Activated B cell treated with CpG ODN at 0.5 μM for 24 hours (primary cell): ENCODE results near the gene PADI2. TPM values are rescaled to one million over a fixed set of nuclear protein-coding genes. Genes with fewer than 3 reads are reported as not detected.

Experiments used
- ATAC-seq: fragments of 200-7000 bp; cut with Tn5 transposase; one replicate; pipeline ENCODE4 v1.10.0; 2021; ENCODE audit warnings: low read depth, mild to moderate bottlenecking, moderate library complexity
- CTCF ChIA-PET: fragments of 350-600 bp; sonication (Branson Sonifier 250); formaldehyde crosslinking; loops from one replicate; lab custom pipeline; 2021; ENCODE audit warnings: antibody characterized with exemption; lab: Charles Lee
- POLR2A ChIA-PET: fragments of 350-600 bp; sonication (Branson Sonifier 250); formaldehyde crosslinking; loops from one replicate; lab custom pipeline; 2021; ENCODE audit warnings: antibody characterized with exemption; lab: Charles Lee
- DNase-seq: peaks from one replicate; pipeline ENCODE4 v3.0.0; 2022
- H3K27ac Mint-ChIP-seq: one replicate; pipeline ENCODE4 v1.8.0; 2020; ENCODE audit warnings: mixed read lengths
- H3K27me3 Mint-ChIP-seq: one replicate; pipeline ENCODE4 v1.8.0; 2021; ENCODE audit warnings: mixed read lengths
- H3K36me3 Mint-ChIP-seq: one replicate; pipeline ENCODE4 v1.8.0; 2021; ENCODE audit warnings: low read depth, mixed read lengths
- H3K4me1 Mint-ChIP-seq: one replicate; pipeline ENCODE4 v1.8.0; 2021; ENCODE audit warnings: mixed read lengths
- H3K4me3 Mint-ChIP-seq: one replicate; pipeline ENCODE4 v1.8.0; 2020; ENCODE audit warnings: mild to moderate bottlenecking, mixed read lengths
- H3K9me3 Mint-ChIP-seq: one replicate; pipeline ENCODE4 v1.8.0; 2020; ENCODE audit warnings: mixed read lengths
- CTCF ChIP-seq: fragments of 200-600 bp; IDR thresholded peaks from one replicate; pipeline ENCODE4 v1.8.0; 2022; ENCODE audit warnings: antibody characterized with exemption, mild to moderate bottlenecking
- intact Hi-C: fragments of 100-400 bp; cut with micrococcal nuclease; formaldehyde crosslinking; loops from one replicate; pipeline ENCODE4 v1.15.1; 2024
- total RNA-seq: library from RNA; stranded (reverse); gene quantifications from 2 replicates; pipeline ENCODE4 v1.2.3, GENCODE V29; 2022

Gene PADI2
- total RNA-seq, 1 donor from 2014 or later = 7.2 TPM

DNA sequence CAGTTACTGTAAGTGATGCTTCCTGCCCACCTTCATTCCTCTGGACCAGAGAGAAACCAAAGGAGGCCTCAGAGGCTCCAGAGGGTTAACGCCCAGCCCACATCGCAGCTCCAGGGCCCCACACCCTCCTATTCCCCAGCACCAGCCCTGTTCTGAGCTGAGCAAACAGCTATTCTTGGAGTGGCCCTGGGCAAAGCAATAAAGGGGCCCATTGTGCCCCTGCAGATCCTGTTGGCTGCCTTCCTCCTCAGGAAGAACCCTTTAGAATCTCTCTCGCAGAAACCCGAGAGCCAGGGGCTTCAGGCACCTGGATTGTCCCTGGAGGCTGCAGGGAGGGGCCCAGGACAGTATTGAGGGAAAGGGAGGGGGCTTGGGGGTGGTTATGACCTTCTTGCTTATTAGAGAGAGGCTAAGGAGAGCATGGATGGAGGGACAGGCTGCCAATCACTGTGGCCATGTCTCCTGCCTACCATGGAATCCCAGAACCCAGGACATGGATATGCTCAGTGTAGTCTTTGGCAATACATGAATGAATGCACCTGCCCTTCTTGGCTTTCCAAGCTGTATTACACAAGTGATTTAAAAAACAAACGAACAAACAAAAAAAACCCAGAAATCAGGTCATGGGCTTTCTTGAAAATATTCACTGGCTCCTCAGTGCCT is 9.2 kb downstream of the PADI2 start:
- ATAC-seq (no peak), DNase-seq (no peak)
- no peak for TF ChIP-seq CTCF
- intact Hi-C loops = no loop called here
- Mint-ChIP-seq H3K4me3 (no peak overlapping the region), H3K27ac (no peak overlapping the region), H3K36me3 (no peaks in the 10 kb centered on the region), H3K9me3 (no peaks in the 10 kb centered on the region), H3K4me1 (no peaks in the 10 kb centered on the region), H3K27me3 (peaks cover 1% of the 10 kb centered on the region)
- CTCF ChIA-PET = no interaction called here
- POLR2A ChIA-PET = no interaction called here

- Mint-ChIP-seq H3K9me3 (no peaks in the 10 kb centered on the region), H3K4me3 (no peak overlapping the region), H3K4me1 (no peaks in the 10 kb centered on the region), H3K27me3 (peaks cover 1% of the 10 kb centered on the region), H3K27ac (no peak overlapping the region), H3K36me3 (no peaks in the 10 kb centered on the region)
- TF ChIP-seq CTCF = no peak
- no peak for ATAC-seq
- ChIA-PET POLR2A (no interaction called here), CTCF (no interaction called here)
- no peak for DNase-seq
- intact Hi-C loops = no loop called here
Measured at GRCh38 chr1:17108786-17109185, 10.5 kb downstream of the PADI2 start.

DNA sequence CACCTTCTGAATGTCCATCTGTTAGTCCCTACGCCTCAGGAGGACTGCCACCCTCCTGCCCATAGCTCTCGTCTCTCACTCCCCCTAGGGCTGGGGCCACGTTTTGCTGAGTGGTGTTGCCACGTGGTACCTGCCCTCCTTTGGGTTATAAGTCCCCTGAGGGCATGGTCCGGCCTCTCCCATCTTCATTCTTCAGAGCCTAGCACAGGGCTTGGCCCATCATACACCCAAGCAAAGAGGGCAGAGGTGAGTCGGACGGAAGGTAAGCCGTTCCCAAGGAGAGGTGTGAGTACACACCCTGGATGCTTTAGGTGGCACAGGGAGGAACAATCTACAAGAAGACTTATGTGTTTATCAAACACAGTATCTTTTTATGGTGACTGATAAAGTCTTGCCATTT is 10.9 kb downstream of the PADI2 start:
- ATAC-seq (no peak), DNase-seq (no peak)
- TF ChIP-seq CTCF = no peak
- ChIA-PET CTCF (no interaction called here), POLR2A (no interaction called here)
- H3K27me3 Mint-ChIP-seq = peaks cover 1% of the 10 kb centered on the region
- no peaks in the 10 kb centered on the region for H3K9me3 Mint-ChIP-seq
- H3K4me3 Mint-ChIP-seq = no peak overlapping the region
- no peak overlapping the region for H3K27ac Mint-ChIP-seq
- no peaks in the 10 kb centered on the region for H3K4me1 Mint-ChIP-seq
- intact Hi-C loops = no loop called here
- H3K36me3 Mint-ChIP-seq = no peaks in the 10 kb centered on the region

- no peak overlapping the region for H3K4me3 Mint-ChIP-seq
- H3K27me3 Mint-ChIP-seq = peaks cover 1% of the 10 kb centered on the region
- H3K9me3 Mint-ChIP-seq = no peaks in the 10 kb centered on the region
- intact Hi-C loops = no loop called here
- TF ChIP-seq CTCF = no peak
- ATAC-seq (no peak), DNase-seq (no peak)
- no peaks in the 10 kb centered on the region for H3K36me3 Mint-ChIP-seq
- ChIA-PET CTCF (no interaction called here), POLR2A (interaction anchor here (0.6 kb wide), 1 partner anchor 500 kb away, joined by 4 read pairs; no protein-coding TSS in a partner anchor)
- no peak overlapping the region for H3K27ac Mint-ChIP-seq
- no peaks in the 10 kb centered on the region for H3K4me1 Mint-ChIP-seq
Measured at GRCh38 chr1:17104782-17105181, 14.5 kb downstream of the PADI2 start.

DNA sequence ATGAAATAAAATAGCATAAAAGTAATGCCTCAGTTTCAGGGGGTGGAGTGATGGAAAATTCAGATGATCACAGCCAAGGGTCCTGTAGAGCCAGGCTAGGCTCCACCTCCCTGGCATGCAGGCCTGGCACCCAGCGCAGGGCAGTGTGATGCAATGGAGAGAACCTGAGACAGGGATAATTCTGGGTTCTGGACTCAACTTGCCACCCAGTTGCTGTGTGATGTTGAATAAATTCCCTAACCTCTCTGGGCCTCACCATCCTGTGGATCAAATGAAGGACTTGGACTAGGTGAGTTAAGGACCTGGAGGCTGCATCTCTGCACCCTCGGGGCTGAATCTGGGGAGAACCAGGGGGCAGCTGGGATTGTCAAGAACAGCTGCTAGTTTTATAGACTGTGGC is 17.0 kb downstream of the PADI2 start:
- Mint-ChIP-seq H3K27ac (no peak overlapping the region), H3K4me1 (no peaks in the 10 kb centered on the region), H3K4me3 (no peak overlapping the region), H3K27me3 (no peaks in the 10 kb centered on the region), H3K36me3 (no peaks in the 10 kb centered on the region), H3K9me3 (no peaks in the 10 kb centered on the region)
- POLR2A ChIA-PET = no interaction called here
- intact Hi-C loops = no loop called here
- CTCF ChIA-PET = no interaction called here
- no peak for ATAC-seq
- no peak for DNase-seq
- TF ChIP-seq CTCF = no peak
